Dendritic cell treated with granulocyte-macrophage colony-stimulating factor and Interleukin-4, amounts not matched to agents 40 ng/mL and 50 ng/mL, for 4 days (primary cell): Measurements from ENCODE around the gene KRTAP21-1.

Experiments used
- H3K27ac Mint-ChIP-seq: one replicate; pipeline ENCODE4 v1.8.0; 2022; ENCODE audit warnings: mild to moderate bottlenecking, mixed read lengths
- H3K27me3 Mint-ChIP-seq: one replicate; pipeline ENCODE4 v1.8.0; 2022; ENCODE audit warnings: mild to moderate bottlenecking, mixed read lengths
- H3K36me3 Mint-ChIP-seq: one replicate; pipeline ENCODE4 v1.8.0; 2022; ENCODE audit warnings: low read depth, mixed read lengths
- H3K4me1 Mint-ChIP-seq: one replicate; pipeline ENCODE4 v1.8.0; 2022; ENCODE audit warnings: low read depth, mixed read lengths
- H3K4me3 Mint-ChIP-seq: one replicate; pipeline ENCODE4 v1.8.0; 2022; ENCODE audit warnings: mild to moderate bottlenecking, moderate library complexity, mixed read lengths
- H3K9me3 Mint-ChIP-seq: one replicate; pipeline ENCODE4 v1.8.0; 2022; ENCODE audit warnings: mixed read lengths
- intact Hi-C: fragments of 100-400 bp; cut with micrococcal nuclease; formaldehyde crosslinking; loops from one replicate; pipeline ENCODE4 v1.15.0; 2022

The KRTAP21-1 gene

GRCh38 chr21:30714946-30715345, 40.3 kb downstream of the KRTAP21-1 start:
- intact Hi-C loops, result no loop called here
- Mint-ChIP-seq H3K4me1 (no peaks in the 10 kb centered on the region), H3K36me3 (no peaks in the 10 kb centered on the region), H3K27me3 (no peaks in the 10 kb centered on the region), H3K27ac (no peak overlapping the region), H3K9me3 (peaks cover 39% of the 10 kb centered on the region), H3K4me3 (no peak overlapping the region)

- intact Hi-C loops, result no loop called here
- Mint-ChIP-seq H3K9me3 (peaks cover 39% of the 10 kb centered on the region), H3K4me1 (no peaks in the 10 kb centered on the region), H3K27ac (no peak overlapping the region), H3K36me3 (no peaks in the 10 kb centered on the region), H3K27me3 (no peaks in the 10 kb centered on the region), H3K4me3 (no peak overlapping the region)
These were observed 40.8 kb downstream of the KRTAP21-1 start for GRCh38 chr21:30714456-30714855.

GRCh38 chr21:30713766-30714165, 41.5 kb downstream of the KRTAP21-1 start:
- no peak overlapping the region for H3K4me3 Mint-ChIP-seq
- no peaks in the 10 kb centered on the region for H3K4me1 Mint-ChIP-seq
- H3K9me3 Mint-ChIP-seq, result peaks cover 39% of the 10 kb centered on the region

GRCh38 chr21:30710499-30710898, 44.7 kb downstream of the KRTAP21-1 start:
- peaks cover 39% of the 10 kb centered on the region for H3K9me3 Mint-ChIP-seq
- H3K27ac Mint-ChIP-seq, result no peak overlapping the region
- no peaks in the 10 kb centered on the region for H3K36me3 Mint-ChIP-seq
- intact Hi-C loops, result no loop called here
- H3K4me3 Mint-ChIP-seq, result no peak overlapping the region
- H3K27me3 Mint-ChIP-seq, result no peaks in the 10 kb centered on the region
- H3K4me1 Mint-ChIP-seq, result no peaks in the 10 kb centered on the region

More at GRCh38 chr21:30713766-30714165, 41.5 kb downstream of the KRTAP21-1 start:
- Mint-ChIP-seq H3K27me3 (no peaks in the 10 kb centered on the region), H3K27ac (no peak overlapping the region), H3K36me3 (no peaks in the 10 kb centered on the region)
- intact Hi-C loops, result no loop called here

- Mint-ChIP-seq H3K27ac (no peak overlapping the region), H3K9me3 (peaks cover 22% of the 10 kb centered on the region), H3K4me3 (no peak overlapping the region), H3K4me1 (no peaks in the 10 kb centered on the region), H3K36me3 (no peaks in the 10 kb centered on the region), H3K27me3 (no peaks in the 10 kb centered on the region)
- intact Hi-C loops, result no loop called here
These were observed 47.8 kb downstream of the KRTAP21-1 start for GRCh38 chr21:30707409-30707808.
